ENCODE measurements around the gene MGAT4C.

MGAT4C gene

DNA sequence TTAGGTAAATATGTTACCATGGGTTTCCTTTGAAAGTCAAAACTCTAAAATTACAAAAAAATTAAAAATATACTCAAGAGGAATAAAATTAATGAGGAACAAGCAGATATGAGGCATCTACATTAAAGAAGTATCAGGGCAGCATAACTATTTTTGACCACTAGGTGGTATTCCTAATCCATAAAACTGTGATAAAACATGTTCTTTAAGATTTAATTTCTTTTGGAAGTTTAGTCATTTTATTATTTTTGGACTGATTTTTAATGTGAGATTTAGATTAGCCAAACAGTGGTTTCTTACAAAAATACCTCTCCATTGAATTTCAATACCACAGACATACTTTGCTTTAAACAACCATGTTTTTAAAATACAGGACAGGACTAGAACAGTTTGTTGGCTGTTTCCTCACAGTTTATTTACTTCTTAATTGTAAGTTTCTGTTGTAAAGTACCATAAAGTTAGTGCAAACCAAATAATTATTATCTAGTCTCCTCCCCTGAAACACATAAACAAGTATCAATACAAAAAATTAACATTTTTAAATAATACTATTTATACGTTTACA, 332.3 kb downstream of the MGAT4C start:
- Histone ChIP-seq H3K4me1 (ENCODE audit: control insufficient read depth, insufficient read depth, low read length) (no peaks in the 10 kb centered on the region), H3K9me3 (ENCODE audit: control insufficient read depth, low read length) (no peaks in the 10 kb centered on the region), H3K4me3 (ENCODE audit: low read length) (no peak overlapping the region), H3K9ac (ENCODE audit: low read length) (no peak overlapping the region), H3K36me3 (ENCODE audit: control insufficient read depth, insufficient read depth, low read length, severe bottlenecking) (no peaks in the 10 kb centered on the region), H3K27me3 (replicated peaks; ENCODE audit: control insufficient read depth, insufficient read depth, low read length) (no peaks in the 10 kb centered on the region)
- peak; percentile 79 for DNase-seq (ENCODE audit: low read depth)

DNA sequence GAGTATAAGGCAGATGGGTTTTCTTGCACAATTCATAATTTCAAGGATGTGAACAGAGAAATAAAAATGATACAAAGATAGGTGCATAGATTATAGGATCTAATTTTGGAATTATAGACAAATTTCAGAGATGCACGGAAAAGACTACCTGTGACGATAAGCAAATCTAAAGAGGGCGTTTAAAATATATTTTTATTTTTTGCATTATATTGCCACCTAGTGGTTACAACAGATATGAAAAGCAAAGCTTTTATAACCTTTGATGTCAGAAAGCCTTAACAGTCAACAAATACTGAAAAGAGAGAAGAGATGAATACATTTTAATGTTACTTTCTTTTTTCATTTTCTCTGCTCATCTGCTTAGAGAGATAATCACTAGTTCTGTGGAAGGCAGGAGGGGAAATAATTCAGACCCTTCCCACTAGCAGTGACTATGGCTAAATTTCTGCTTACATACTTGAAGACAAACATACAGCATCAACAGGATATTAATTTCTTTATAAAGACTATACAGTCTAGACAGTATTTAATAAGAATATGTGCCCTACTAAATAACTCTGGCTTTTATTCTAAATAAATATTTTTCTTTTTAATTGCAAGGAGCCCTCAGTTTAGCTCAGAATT, 335.8 kb downstream of the MGAT4C start:
- Histone ChIP-seq H3K4me1 (ENCODE audit: control insufficient read depth, insufficient read depth, low read length) (no peaks in the 10 kb centered on the region), H3K27me3 (replicated peaks; ENCODE audit: control insufficient read depth, insufficient read depth, low read length) (no peaks in the 10 kb centered on the region), H3K9ac (ENCODE audit: low read length) (no peak overlapping the region), H3K4me3 (ENCODE audit: low read length) (no peak overlapping the region), H3K9me3 (ENCODE audit: control insufficient read depth, low read length) (no peaks in the 10 kb centered on the region), H3K36me3 (ENCODE audit: control insufficient read depth, insufficient read depth, low read length, severe bottlenecking) (no peaks in the 10 kb centered on the region)
- DNase-seq (ENCODE audit: low read depth), result peak; percentile 73

Data from adipocyte (in vitro differentiated cells).